BLaER1 (cell line): ENCODE measurements around the gene MGAT5B.

Experiments
- H3K27ac ChIP-seq: shearing (Covaris generic); formaldehyde crosslinking; 2 replicates; pipeline ENCODE4 v1.8.1; 2022
- H3K27me3 ChIP-seq: shearing (Covaris generic); formaldehyde crosslinking; 2 replicates; pipeline ENCODE4 v1.8.1; 2022
- H3K36me3 ChIP-seq: shearing (Covaris generic); formaldehyde crosslinking; 2 replicates; pipeline ENCODE4 v1.8.1; 2022
- H3K4me1 ChIP-seq: shearing (Covaris generic); formaldehyde crosslinking; 2 replicates; pipeline ENCODE4 v1.8.1; 2022
- H3K4me2 ChIP-seq: shearing (Covaris generic); formaldehyde crosslinking; 2 replicates; pipeline ENCODE4 v1.8.1; 2022
- H3K4me3 ChIP-seq: shearing (Covaris generic); formaldehyde crosslinking; 2 replicates; pipeline ENCODE4 v1.8.1; 2022
- H3K9ac ChIP-seq: shearing (Covaris generic); formaldehyde crosslinking; 2 replicates; pipeline ENCODE4 v1.8.1; 2022
- H3K9me3 ChIP-seq: shearing (Covaris generic); formaldehyde crosslinking; 2 replicates; pipeline ENCODE4 v1.8.1; 2022
- H4K20me1 ChIP-seq: shearing (Covaris generic); formaldehyde crosslinking; 2 replicates; pipeline ENCODE4 v1.8.1; 2022
- Cebpa-rat ChIP-seq: shearing (Covaris generic); IDR thresholded peaks from 2 replicates; pipeline ENCODE4 v1.8.1; 2022

MGAT5B gene

GRCh38 chr17:76989519-76989918, 121.3 kb downstream of the MGAT5B start:
- Histone ChIP-seq H3K27me3 (no peaks in the 10 kb centered on the region), H3K36me3 (no peaks in the 10 kb centered on the region), H3K4me2 (0 out of 2 replicates have a peak overlapping the region, but pooled peaks have one; percentile 5), H3K4me1 (peaks cover 86% of the 10 kb centered on the region), H4K20me1 (no peaks in the 10 kb centered on the region), H3K9me3 (no peaks in the 10 kb centered on the region), H3K9ac (no peak overlapping the region), H3K27ac (peak overlapping the region; percentile 68), H3K4me3 (no peak overlapping the region)
- no peak for TF ChIP-seq Cebpa-rat

GRCh38 chr17:76992891-76993290, 124.7 kb downstream of the MGAT5B start:
- Histone ChIP-seq H3K4me3 (no peak overlapping the region), H3K9me3 (no peaks in the 10 kb centered on the region), H3K36me3 (no peaks in the 10 kb centered on the region), H3K4me1 (peaks cover 91% of the 10 kb centered on the region), H3K9ac (no peak overlapping the region), H4K20me1 (no peaks in the 10 kb centered on the region), H3K4me2 (peak overlapping the region; percentile 94), H3K27ac (peak overlapping the region; percentile 33), H3K27me3 (no peaks in the 10 kb centered on the region)
- TF ChIP-seq Cebpa-rat, result no peak

GRCh38 chr17:76993651-76994050, 125.4 kb downstream of the MGAT5B start:
- Histone ChIP-seq H3K9ac (peak overlapping the region; percentile 75), H3K4me2 (peak overlapping the region; percentile 94), H3K4me1 (peaks cover 88% of the 10 kb centered on the region), H4K20me1 (no peaks in the 10 kb centered on the region), H3K27me3 (no peaks in the 10 kb centered on the region), H3K27ac (peak overlapping the region; percentile 95), H3K4me3 (peak overlapping the region; percentile 45; the same call in 1 of the 2 replicates), H3K36me3 (no peaks in the 10 kb centered on the region), H3K9me3 (no peaks in the 10 kb centered on the region)
- TF ChIP-seq Cebpa-rat, result no peak

- no peak for TF ChIP-seq Cebpa-rat
- Histone ChIP-seq H3K4me2 (peak overlapping the region; percentile 94), H3K27ac (peak overlapping the region; percentile 95), H3K27me3 (no peaks in the 10 kb centered on the region), H4K20me1 (no peaks in the 10 kb centered on the region), H3K36me3 (no peaks in the 10 kb centered on the region), H3K9ac (peak overlapping the region; percentile 75), H3K4me1 (peaks cover 88% of the 10 kb centered on the region), H3K9me3 (no peaks in the 10 kb centered on the region), H3K4me3 (peak overlapping the region; percentile 45)
These were observed 126.0 kb downstream of the MGAT5B start for GRCh38 chr17:76994237-76994637.

- Histone ChIP-seq H3K4me1 (peaks cover 88% of the 10 kb centered on the region), H3K9ac (peak overlapping the region; percentile 75), H3K4me3 (peak overlapping the region; percentile 45), H3K27me3 (no peaks in the 10 kb centered on the region), H4K20me1 (no peaks in the 10 kb centered on the region), H3K27ac (peak overlapping the region; percentile 95), H3K36me3 (no peaks in the 10 kb centered on the region), H3K4me2 (peak overlapping the region; percentile 94), H3K9me3 (no peaks in the 10 kb centered on the region)
- TF ChIP-seq Cebpa-rat, result no peak
These were observed 127.3 kb downstream of the MGAT5B start for GRCh38 chr17:76995387-76996105.

- no peak for TF ChIP-seq Cebpa-rat
- peak overlapping the region; percentile 82 for H3K9ac ChIP-seq
- H4K20me1 ChIP-seq, result no peaks in the 10 kb centered on the region
- no peaks in the 10 kb centered on the region for H3K9me3 ChIP-seq
- peak overlapping the region; percentile 94 for H3K4me2 ChIP-seq
- peak overlapping the region; percentile 57 for H3K4me3 ChIP-seq
- no peaks in the 10 kb centered on the region for H3K36me3 ChIP-seq
- H3K4me1 ChIP-seq, result peaks cover 97% of the 10 kb centered on the region
- peak overlapping the region; percentile 95 for H3K27ac ChIP-seq
- H3K27me3 ChIP-seq, result no peaks in the 10 kb centered on the region
These were observed 128.8 kb downstream of the MGAT5B start for GRCh38 chr17:76996741-76997694.

GRCh38 chr17:76997981-76998531, 129.9 kb downstream of the MGAT5B start:
- Histone ChIP-seq H4K20me1 (no peaks in the 10 kb centered on the region), H3K9ac (peak overlapping the region; percentile 82), H3K9me3 (no peaks in the 10 kb centered on the region), H3K4me3 (peak overlapping the region; percentile 57), H3K4me2 (peak overlapping the region; percentile 94), H3K36me3 (no peaks in the 10 kb centered on the region), H3K27me3 (no peaks in the 10 kb centered on the region), H3K27ac (peak overlapping the region; percentile 95), H3K4me1 (peaks cover 96% of the 10 kb centered on the region)
- no peak for TF ChIP-seq Cebpa-rat

GRCh38 chr17:76998839-76999238, 130.6 kb downstream of the MGAT5B start:
- Histone ChIP-seq H3K27ac (peak overlapping the region; percentile 95), H3K4me3 (peak overlapping the region; percentile 57), H3K9ac (peak overlapping the region; percentile 82), H3K27me3 (no peaks in the 10 kb centered on the region), H3K4me1 (peaks cover 96% of the 10 kb centered on the region), H4K20me1 (no peaks in the 10 kb centered on the region), H3K9me3 (no peaks in the 10 kb centered on the region), H3K4me2 (peak overlapping the region; percentile 94), H3K36me3 (no peaks in the 10 kb centered on the region)
- no peak for TF ChIP-seq Cebpa-rat
